Endodermal cell (in vitro differentiated cells): ENCODE measurements around the gene UBFD1. TPM values are rescaled to one million over a fixed set of nuclear protein-coding genes. Genes with fewer than 3 reads are reported as not detected.
"Not testable (repeated sequence)": the region's sequence is repeated elsewhere in the genome, so short reads cannot be mapped to it uniquely, and the experiment has no call there.

ENCODE experiments used
- DNase-seq: peaks from one replicate; pipeline ENCODE4 v3.0.0-alpha.2; 2017
- H3K27ac ChIP-seq: 2 replicates; pipeline ENCODE4 v1.5.1; 2013; ENCODE audit warnings: mild to moderate bottlenecking, low read depth, low read length, moderate library complexity
- H3K27me3 ChIP-seq: 2 replicates; pipeline ENCODE4 v1.6.1; 2013; ENCODE audit warnings: mild to moderate bottlenecking, low read length, moderate library complexity; ENCODE audit not compliant: insufficient read depth, control insufficient read depth, poor library complexity, severe bottlenecking
- H3K36me3 ChIP-seq: 2 replicates; pipeline ENCODE4 v1.7.0; 2013; ENCODE audit warnings: mild to moderate bottlenecking, low read length, moderate library complexity; ENCODE audit not compliant: control insufficient read depth, insufficient read depth
- H3K4me1 ChIP-seq: one replicate; pipeline ENCODE4 v1.7.0; 2013; ENCODE audit warnings: low read length; ENCODE audit not compliant: control insufficient read depth, insufficient read depth
- H3K4me3 ChIP-seq: 2 replicates; pipeline ENCODE4 v1.5.1; 2013; ENCODE audit warnings: mild to moderate bottlenecking, low read length, moderate library complexity
- H3K9ac ChIP-seq: 2 replicates; pipeline ENCODE4 v1.6.1; 2013; ENCODE audit warnings: mild to moderate bottlenecking, low read length, moderate library complexity; ENCODE audit not compliant: poor library complexity, severe bottlenecking; ENCODE audit errors: extremely low read depth
- H3K9me3 ChIP-seq: 2 replicates; pipeline ENCODE4 v1.6.1; 2013; ENCODE audit warnings: mild to moderate bottlenecking, low read length, moderate library complexity; ENCODE audit not compliant: control insufficient read depth
- H3K27ac Mint-ChIP-seq: 2 replicates; pipeline ENCODE4 v1.8.0; 2020; ENCODE audit warnings: mixed read lengths
- H3K27me3 Mint-ChIP-seq: 2 replicates; pipeline ENCODE4 v1.8.0; 2021; ENCODE audit warnings: mild to moderate bottlenecking, mixed read lengths; ENCODE audit not compliant: insufficient read depth
- H3K36me3 Mint-ChIP-seq: 2 replicates; pipeline ENCODE4 v1.8.0; 2020; ENCODE audit warnings: low read depth, mixed read lengths
- H3K4me1 Mint-ChIP-seq: 2 replicates; pipeline ENCODE4 v1.8.0; 2020; ENCODE audit warnings: mixed read lengths
- H3K4me3 Mint-ChIP-seq: 2 replicates; pipeline ENCODE4 v1.8.0; 2020; ENCODE audit warnings: mild to moderate bottlenecking, moderate library complexity, mixed read lengths
- H3K9me3 Mint-ChIP-seq: 2 replicates; pipeline ENCODE4 v1.8.0; 2020; ENCODE audit warnings: mild to moderate bottlenecking, mixed read lengths
- WGBS, 2 experiments: methylation state at CpG; one replicate each; pipeline versions ENCODE4 v1.1.5 to v1.1.7; 2013; ENCODE audit warnings: missing lambda C conversion rate in 2 of 2, mixed read lengths in 1 of 2; ENCODE audit not compliant: insufficient coverage in 1 of 2, insufficient read length in 1 of 2; 5-methylcytosine and 5-hydroxymethylcytosine counted together
- total RNA-seq, 2 donors: library from RNA; stranded (reverse); fragmentation: NEBNext Ultra II Directional in 1 of 2; extraction: Animal tissue kit (Norgen Biotek cat#: 25700) in 1 of 2; gene quantifications; 2 replicates in 1 of 2; 3 replicates in 1 of 2; pipeline ENCODE4 v1.2.1, GENCODE V29; 2021
- TF ChIP-seq, protein P1 (sequence below): fragments of 200-600 bp; sonication (generic); conservative IDR thresholded peaks from 2 replicates; pipeline ENCODE4 v1.5.0; 2021; ENCODE audit warnings: antibody characterized with exemption, mild to moderate bottlenecking

The UBFD1 gene
- total RNA-seq, 2 donors from 2014 or later: 105 to 113 TPM

DNA sequence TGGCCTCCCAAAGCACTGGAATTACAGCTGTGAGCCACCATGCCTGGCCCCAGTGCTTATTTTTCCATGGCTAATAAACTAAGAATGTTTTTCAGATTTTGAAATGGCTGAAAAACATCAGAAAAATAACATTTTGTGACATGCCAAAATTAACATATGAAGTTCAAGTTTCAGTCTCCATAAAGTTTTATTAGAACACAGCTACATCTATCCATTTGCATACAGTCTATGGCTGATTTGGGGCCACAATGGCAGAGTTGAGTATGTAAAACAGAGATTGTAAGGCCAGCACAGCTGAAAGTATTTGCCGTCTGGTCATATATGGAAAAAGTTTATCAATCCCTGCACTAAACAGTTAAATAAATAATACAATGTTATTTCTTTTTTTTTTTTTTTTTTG, 52.4 kb downstream of the UBFD1 start:
- Histone ChIP-seq H3K27ac (no peak overlapping the region), H3K9ac (no peak overlapping the region), H3K9me3 (no peaks in the 10 kb centered on the region), H3K4me1 (no peaks in the 10 kb centered on the region), H3K4me3 (no peak overlapping the region), H3K36me3 (peaks cover 31% of the 10 kb centered on the region), H3K27me3 (no peaks in the 10 kb centered on the region)
- H3K4me1 Mint-ChIP-seq: no peaks in the 10 kb centered on the region
- H3K36me3 Mint-ChIP-seq: peaks cover 41% of the 10 kb centered on the region
- 100% methylated on average over 1 of the region's 1 CpG; no CpG with 5 or more reads in 1 of the 2 experiments for WGBS, 2 experiments
- DNase-seq: no peak
- H3K4me3 Mint-ChIP-seq: no peak overlapping the region
- H3K27me3 Mint-ChIP-seq: no peaks in the 10 kb centered on the region
- no peak overlapping the region for H3K27ac Mint-ChIP-seq
- TF ChIP-seq, protein P1, sequence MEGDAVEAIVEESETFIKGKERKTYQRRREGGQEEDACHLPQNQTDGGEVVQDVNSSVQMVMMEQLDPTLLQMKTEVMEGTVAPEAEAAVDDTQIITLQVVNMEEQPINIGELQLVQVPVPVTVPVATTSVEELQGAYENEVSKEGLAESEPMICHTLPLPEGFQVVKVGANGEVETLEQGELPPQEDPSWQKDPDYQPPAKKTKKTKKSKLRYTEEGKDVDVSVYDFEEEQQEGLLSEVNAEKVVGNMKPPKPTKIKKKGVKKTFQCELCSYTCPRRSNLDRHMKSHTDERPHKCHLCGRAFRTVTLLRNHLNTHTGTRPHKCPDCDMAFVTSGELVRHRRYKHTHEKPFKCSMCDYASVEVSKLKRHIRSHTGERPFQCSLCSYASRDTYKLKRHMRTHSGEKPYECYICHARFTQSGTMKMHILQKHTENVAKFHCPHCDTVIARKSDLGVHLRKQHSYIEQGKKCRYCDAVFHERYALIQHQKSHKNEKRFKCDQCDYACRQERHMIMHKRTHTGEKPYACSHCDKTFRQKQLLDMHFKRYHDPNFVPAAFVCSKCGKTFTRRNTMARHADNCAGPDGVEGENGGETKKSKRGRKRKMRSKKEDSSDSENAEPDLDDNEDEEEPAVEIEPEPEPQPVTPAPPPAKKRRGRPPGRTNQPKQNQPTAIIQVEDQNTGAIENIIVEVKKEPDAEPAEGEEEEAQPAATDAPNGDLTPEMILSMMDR: no peak
- no peaks in the 10 kb centered on the region for H3K9me3 Mint-ChIP-seq

DNA sequence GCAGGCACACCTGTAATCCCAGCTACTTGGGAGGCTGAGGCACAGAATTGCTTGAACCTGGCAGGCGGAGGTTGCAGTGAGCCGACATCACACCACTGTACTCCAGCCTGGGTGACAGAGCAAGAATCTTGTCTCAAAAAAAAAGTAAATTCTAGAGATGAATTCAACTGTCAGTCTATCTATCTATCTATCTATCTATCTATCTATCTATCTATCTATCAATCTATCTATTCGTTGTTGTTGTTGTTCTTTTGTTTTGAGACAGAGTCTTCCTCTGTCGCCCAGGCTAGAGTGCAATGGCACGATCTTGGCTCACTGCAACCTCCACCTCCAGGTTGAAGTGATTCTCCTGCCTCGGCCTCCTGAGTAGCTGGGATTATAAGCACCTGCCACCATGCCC, 53.4 kb downstream of the UBFD1 start:
- not testable (repeated sequence) for H3K27me3 ChIP-seq, H3K9me3 ChIP-seq, DNase-seq, H3K27ac Mint-ChIP-seq, H3K4me3 ChIP-seq, H3K4me3 Mint-ChIP-seq, H3K9me3 Mint-ChIP-seq, H3K9ac ChIP-seq, H3K4me1 ChIP-seq, H3K4me1 Mint-ChIP-seq, H3K27me3 Mint-ChIP-seq, H3K27ac ChIP-seq
- H3K36me3 ChIP-seq: peaks cover 29% of the 10 kb centered on the region
- WGBS, 2 experiments: 93 to 100% methylated on average over 4 to 6 of the region's 6 CpGs
- peaks cover 40% of the 10 kb centered on the region for H3K36me3 Mint-ChIP-seq

DNA sequence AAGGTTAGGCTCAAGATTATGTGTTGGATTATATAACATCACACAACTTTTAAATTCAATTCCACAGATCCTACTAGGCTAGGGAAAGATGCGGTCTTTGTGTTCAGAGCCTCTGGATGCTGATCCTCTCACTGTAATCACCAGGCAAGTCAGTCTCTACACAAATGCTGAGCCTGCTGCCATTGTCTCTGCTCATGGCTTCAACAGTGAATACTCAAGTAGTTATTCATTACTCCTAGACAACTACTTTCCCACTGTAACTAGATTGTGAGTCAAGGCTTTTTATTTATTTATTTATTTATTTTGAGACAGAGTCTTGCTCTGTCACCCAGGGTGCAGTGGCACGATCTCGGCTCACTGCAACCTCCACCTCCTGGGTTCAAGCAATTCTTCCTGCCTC, 54.4 kb downstream of the UBFD1 start:
- Mint-ChIP-seq H3K27me3 (no peaks in the 10 kb centered on the region), H3K27ac (no peak overlapping the region), H3K36me3 (peaks cover 44% of the 10 kb centered on the region), H3K4me3 (no peak overlapping the region), H3K4me1 (no peaks in the 10 kb centered on the region), H3K9me3 (no peaks in the 10 kb centered on the region)
- no peak overlapping the region for H3K9ac ChIP-seq
- H3K9me3 ChIP-seq: no peaks in the 10 kb centered on the region
- H3K4me1 ChIP-seq: no peaks in the 10 kb centered on the region
- WGBS, 2 experiments: 94 to 100% methylated on average over 3 of the region's 3 CpGs
- H3K36me3 ChIP-seq: peaks cover 37% of the 10 kb centered on the region
- no peaks in the 10 kb centered on the region for H3K27me3 ChIP-seq
- TF ChIP-seq, protein P1: no peak
- H3K27ac ChIP-seq: no peak overlapping the region
- no peak overlapping the region for H3K4me3 ChIP-seq
- DNase-seq: no peak

DNA sequence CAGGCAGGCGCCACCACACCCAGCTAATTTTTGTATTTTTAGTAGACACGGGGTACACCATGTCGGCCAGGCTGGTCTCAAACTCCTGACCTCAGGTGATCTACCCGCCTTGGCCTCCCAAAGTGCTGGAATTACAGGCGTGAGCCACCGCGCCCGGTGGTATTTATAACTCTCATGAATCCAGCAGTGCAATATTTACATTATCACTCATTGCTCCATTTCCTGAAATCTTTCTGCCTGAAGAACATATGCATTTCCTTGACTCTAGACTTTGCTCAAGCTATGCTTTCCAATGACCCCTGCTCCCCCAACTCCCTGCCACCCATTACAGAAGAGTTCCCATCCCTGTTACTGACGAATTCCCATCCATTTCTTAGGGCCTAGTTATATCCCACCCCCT, 58.3 kb downstream of the UBFD1 start:
- no peaks in the 10 kb centered on the region for H3K27me3 Mint-ChIP-seq
- Histone ChIP-seq H3K27me3 (no peaks in the 10 kb centered on the region), H3K36me3 (peaks cover 56% of the 10 kb centered on the region), H3K9ac (no peak overlapping the region), H3K4me3 (no peak overlapping the region), H3K4me1 (no peaks in the 10 kb centered on the region), H3K9me3 (no peaks in the 10 kb centered on the region), H3K27ac (no peak overlapping the region)
- H3K9me3 Mint-ChIP-seq: no peaks in the 10 kb centered on the region
- no peaks in the 10 kb centered on the region for H3K4me1 Mint-ChIP-seq
- 80 to 96% methylated on average over 9 of the region's 9 CpGs for WGBS, 2 experiments
- no peak overlapping the region for H3K4me3 Mint-ChIP-seq
- H3K36me3 Mint-ChIP-seq: peaks cover 56% of the 10 kb centered on the region
- no peak overlapping the region for H3K27ac Mint-ChIP-seq
- DNase-seq: no peak
- TF ChIP-seq, protein P1: no peak
